Activated CD4-positive, alpha-beta T cell treated with anti-CD3 and anti-CD28 coated beads for 1 hour (primary cell): Measurements from ENCODE around the gene FAM199X.
A peak's percentile ranks its signal among the peaks of the same experiment; 100 is the strongest.

ENCODE experiments used
- DNase-seq: peaks from one replicate; pipeline ENCODE4 v3.0.0-alpha.2; 2020

The FAM199X gene

GRCh38 chrX:104165894-104166734, at the start of gene FAM199X:
TSS of gene FAM199X (plus strand) at chrX:104166453. CDS start at chrX:104166786, 333 bp downstream.
- peak; percentile 69 for DNase-seq

GRCh38 chrX:104117759-104118158, 48.5 kb upstream of the FAM199X start:
- no peak for DNase-seq

GRCh38 chrX:104118765-104119164, 47.5 kb upstream of the FAM199X start:
- no peak for DNase-seq

- no peak for DNase-seq
These were observed 43.4 kb upstream of the FAM199X start for GRCh38 chrX:104122829-104123228.

GRCh38 chrX:104126856-104127255, 39.4 kb upstream of the FAM199X start:
- no peak for DNase-seq

GRCh38 chrX:104130808-104131207, 35.4 kb upstream of the FAM199X start:
- no peak for DNase-seq

GRCh38 chrX:104134583-104135261, 31.5 kb upstream of the FAM199X start:
- no peak for DNase-seq

GRCh38 chrX:104135677-104136076, 30.6 kb upstream of the FAM199X start:
- no peak for DNase-seq

- DNase-seq: no peak
These were observed 29.8 kb upstream of the FAM199X start for GRCh38 chrX:104136241-104137019.

- no peak for DNase-seq
These were observed 28.8 kb upstream of the FAM199X start for GRCh38 chrX:104137496-104137895.

GRCh38 chrX:104141087-104141760, 25.0 kb upstream of the FAM199X start:
- DNase-seq: no peak

- DNase-seq: no peak
These were observed 15.2 kb upstream of the FAM199X start for GRCh38 chrX:104151037-104151436.

- peak; percentile 56 for DNase-seq
These were observed 9.4 kb upstream of the FAM199X start, which contains the start of gene SLC25A53 for GRCh38 chrX:104156630-104157529. TSS of gene SLC25A53 (minus strand) at chrX:104157009. CDS start at chrX:104105257, 51,752 bp downstream.

GRCh38 chrX:104166735-104167436, 633 bp downstream of the FAM199X start:
- DNase-seq: no peak

- no peak for DNase-seq
These were observed 1.9 kb downstream of the FAM199X start for GRCh38 chrX:104168127-104168526.

GRCh38 chrX:104172121-104172520, 5.9 kb downstream of the FAM199X start:
- DNase-seq: no peak

GRCh38 chrX:104172788-104173187, 6.5 kb downstream of the FAM199X start:
- DNase-seq: no peak

GRCh38 chrX:104173841-104174240, 7.6 kb downstream of the FAM199X start:
- DNase-seq: no peak

GRCh38 chrX:104183685-104184084, 17.4 kb downstream of the FAM199X start:
- no peak for DNase-seq

GRCh38 chrX:104187931-104188330, 21.7 kb downstream of the FAM199X start:
- DNase-seq: no peak

GRCh38 chrX:104189837-104190236, 23.6 kb downstream of the FAM199X start:
- DNase-seq: no peak
